Measurements from ENCODE around the gene TRIM26. TPM values are rescaled to one million over a fixed set of nuclear protein-coding genes. Genes with fewer than 3 reads are reported as not detected.

Gene TRIM26
- total RNA-seq, 1 donor from 2014 or later = 36.5 TPM

GRCh38 chr6:30162265-30163089, 50.7 kb downstream of the TRIM26 start:
- no peaks in the 10 kb centered on the region for H3K36me3 Mint-ChIP-seq (ENCODE audit: low read depth)
- H3K27ac Mint-ChIP-seq (ENCODE audit: unreplicated experiment) = no peak overlapping the region
- H3K27me3 Mint-ChIP-seq (ENCODE audit: low read depth) = peaks cover 71% of the 10 kb centered on the region
- no peak for DNase-seq (ENCODE audit: low read depth, low spot score)
- TF ChIP-seq CTCF (conservative IDR thresholded peaks at IDR 0.05) = no peak
- no peaks in the 10 kb centered on the region for H3K9me3 Mint-ChIP-seq
- no peaks in the 10 kb centered on the region for H3K4me1 Mint-ChIP-seq
- no peak overlapping the region for H3K4me3 Mint-ChIP-seq

- peak within 1 kb of the TSS; percentile 35 for H3K27ac Mint-ChIP-seq (ENCODE audit: unreplicated experiment)
- no peaks in the 10 kb centered on the region for H3K36me3 Mint-ChIP-seq (ENCODE audit: low read depth)
- peaks cover 69% of the 10 kb centered on the region for H3K27me3 Mint-ChIP-seq (ENCODE audit: low read depth)
- H3K4me1 Mint-ChIP-seq = no peaks in the 10 kb centered on the region
- H3K4me3 Mint-ChIP-seq = no peak within 1 kb of the TSS
- no peak for DNase-seq (ENCODE audit: low read depth, low spot score)
- TF ChIP-seq CTCF (conservative IDR thresholded peaks at IDR 0.05) = no peak
- no peaks in the 10 kb centered on the region for H3K9me3 Mint-ChIP-seq
Observed at GRCh38 chr6:30160785-30161531, 52.2 kb downstream of the TRIM26 start, which contains the start of gene TRIM10. TSS of gene TRIM10 (minus strand) at chr6:30161211. CDS start at chr6:30160858, 353 bp downstream.

- Mint-ChIP-seq H3K4me3 (no peak overlapping the region), H3K9me3 (no peaks in the 10 kb centered on the region), H3K27me3 (ENCODE audit: low read depth) (peaks cover 68% of the 10 kb centered on the region), H3K27ac (ENCODE audit: unreplicated experiment) (no peak overlapping the region), H3K4me1 (no peaks in the 10 kb centered on the region), H3K36me3 (ENCODE audit: low read depth) (no peaks in the 10 kb centered on the region)
- DNase-seq (ENCODE audit: low read depth, low spot score) = no peak
- no peak for TF ChIP-seq CTCF (conservative IDR thresholded peaks at IDR 0.05)
Observed at GRCh38 chr6:30160008-30160784, 53.0 kb downstream of the TRIM26 start.

- Mint-ChIP-seq H3K4me3 (no peak overlapping the region), H3K9me3 (no peaks in the 10 kb centered on the region), H3K36me3 (ENCODE audit: low read depth) (no peaks in the 10 kb centered on the region), H3K27ac (ENCODE audit: unreplicated experiment) (no peak overlapping the region), H3K27me3 (ENCODE audit: low read depth) (peaks cover 67% of the 10 kb centered on the region), H3K4me1 (no peaks in the 10 kb centered on the region)
- TF ChIP-seq CTCF (conservative IDR thresholded peaks at IDR 0.05) = no peak
- no peak for DNase-seq (ENCODE audit: low read depth, low spot score)
Observed at GRCh38 chr6:30158475-30159040, 54.6 kb downstream of the TRIM26 start.

GRCh38 chr6:30157999-30158398, 55.2 kb downstream of the TRIM26 start:
- H3K9me3 Mint-ChIP-seq = no peaks in the 10 kb centered on the region
- H3K4me1 Mint-ChIP-seq = no peaks in the 10 kb centered on the region
- H3K27ac Mint-ChIP-seq (ENCODE audit: unreplicated experiment) = no peak overlapping the region
- no peak for TF ChIP-seq CTCF (conservative IDR thresholded peaks at IDR 0.05)
- no peak overlapping the region for H3K4me3 Mint-ChIP-seq
- peaks cover 73% of the 10 kb centered on the region for H3K27me3 Mint-ChIP-seq (ENCODE audit: low read depth)
- no peaks in the 10 kb centered on the region for H3K36me3 Mint-ChIP-seq (ENCODE audit: low read depth)
- no peak for DNase-seq (ENCODE audit: low read depth, low spot score)

All from neural crest cell (in vitro differentiated cells).